Activated CD4-positive, alpha-beta T cell treated with anti-CD3 and anti-CD28 coated beads, Interleukin-10, Interleukin-2, amounts not matched to agents 100 ng/mL and 50 ng/mL, durations not matched to agents 16 hours and 8 hours (primary cell): ENCODE results near the gene SFTA2.
A peak's percentile ranks its signal among the peaks of the same experiment; 100 is the strongest.
"Not testable (repeated sequence)": the region's sequence is repeated elsewhere in the genome, so short reads cannot be mapped to it uniquely, and the experiment has no call there.

Experiments used
- DNase-seq: peaks from one replicate; pipeline ENCODE4 v3.0.0-alpha.2; 2020

The SFTA2 gene

GRCh38 chr6:30912746-30913520, 19.0 kb downstream of the SFTA2 start:
- no peak for DNase-seq

GRCh38 chr6:30910473-30910872, 21.5 kb downstream of the SFTA2 start:
- not testable (repeated sequence) for DNase-seq

- no peak for DNase-seq
Observed at GRCh38 chr6:30908700-30909099, 23.3 kb downstream of the SFTA2 start.

- DNase-seq, result peak; percentile 98
Observed at GRCh38 chr6:30907758-30908591, 24.0 kb downstream of the SFTA2 start, which contains the start of gene GTF2H4. TSS of gene GTF2H4 (plus strand) at chr6:30908207.

- DNase-seq, result not testable (repeated sequence)
Observed at GRCh38 chr6:30907290-30907757, 24.6 kb downstream of the SFTA2 start.

GRCh38 chr6:30903236-30903635, 28.7 kb downstream of the SFTA2 start:
- DNase-seq, result no peak

GRCh38 chr6:30902709-30903108, 29.3 kb downstream of the SFTA2 start:
- no peak for DNase-seq

- not testable (repeated sequence) for DNase-seq
Observed at GRCh38 chr6:30902196-30902595, 29.8 kb downstream of the SFTA2 start.

GRCh38 chr6:30901436-30901835, 30.5 kb downstream of the SFTA2 start:
- DNase-seq, result no peak

- DNase-seq, result no peak
Observed at GRCh38 chr6:30900863-30901417, 31.0 kb downstream of the SFTA2 start.

GRCh38 chr6:30898750-30899360, 33.1 kb downstream of the SFTA2 start:
- no peak for DNase-seq

- no peak for DNase-seq
Observed at GRCh38 chr6:30897882-30898281, 34.1 kb downstream of the SFTA2 start.

GRCh38 chr6:30896541-30896940, 35.4 kb downstream of the SFTA2 start:
- DNase-seq, result no peak

GRCh38 chr6:30895343-30895742, 36.6 kb downstream of the SFTA2 start:
- DNase-seq, result no peak

- no peak for DNase-seq
Observed at GRCh38 chr6:30894935-30895334, 37.0 kb downstream of the SFTA2 start.

- no peak for DNase-seq
Observed at GRCh38 chr6:30894381-30894780, 37.6 kb downstream of the SFTA2 start.

- DNase-seq, result no peak
Observed at GRCh38 chr6:30893666-30894065, 38.3 kb downstream of the SFTA2 start.

- no peak for DNase-seq
Observed at GRCh38 chr6:30893001-30893591, 38.9 kb downstream of the SFTA2 start.

GRCh38 chr6:30891816-30892538, 40.0 kb downstream of the SFTA2 start:
- no peak for DNase-seq

GRCh38 chr6:30891450-30891723, 40.6 kb downstream of the SFTA2 start:
- no peak for DNase-seq

GRCh38 chr6:30890646-30891449, 41.1 kb downstream of the SFTA2 start:
- DNase-seq, result no peak
